ENCODE measurements around the gene EMILIN2.
"Not testable (repeated sequence)": the region's sequence is repeated elsewhere in the genome, so short reads cannot be mapped to it uniquely, and the experiment has no call there.

Gene EMILIN2

DNA sequence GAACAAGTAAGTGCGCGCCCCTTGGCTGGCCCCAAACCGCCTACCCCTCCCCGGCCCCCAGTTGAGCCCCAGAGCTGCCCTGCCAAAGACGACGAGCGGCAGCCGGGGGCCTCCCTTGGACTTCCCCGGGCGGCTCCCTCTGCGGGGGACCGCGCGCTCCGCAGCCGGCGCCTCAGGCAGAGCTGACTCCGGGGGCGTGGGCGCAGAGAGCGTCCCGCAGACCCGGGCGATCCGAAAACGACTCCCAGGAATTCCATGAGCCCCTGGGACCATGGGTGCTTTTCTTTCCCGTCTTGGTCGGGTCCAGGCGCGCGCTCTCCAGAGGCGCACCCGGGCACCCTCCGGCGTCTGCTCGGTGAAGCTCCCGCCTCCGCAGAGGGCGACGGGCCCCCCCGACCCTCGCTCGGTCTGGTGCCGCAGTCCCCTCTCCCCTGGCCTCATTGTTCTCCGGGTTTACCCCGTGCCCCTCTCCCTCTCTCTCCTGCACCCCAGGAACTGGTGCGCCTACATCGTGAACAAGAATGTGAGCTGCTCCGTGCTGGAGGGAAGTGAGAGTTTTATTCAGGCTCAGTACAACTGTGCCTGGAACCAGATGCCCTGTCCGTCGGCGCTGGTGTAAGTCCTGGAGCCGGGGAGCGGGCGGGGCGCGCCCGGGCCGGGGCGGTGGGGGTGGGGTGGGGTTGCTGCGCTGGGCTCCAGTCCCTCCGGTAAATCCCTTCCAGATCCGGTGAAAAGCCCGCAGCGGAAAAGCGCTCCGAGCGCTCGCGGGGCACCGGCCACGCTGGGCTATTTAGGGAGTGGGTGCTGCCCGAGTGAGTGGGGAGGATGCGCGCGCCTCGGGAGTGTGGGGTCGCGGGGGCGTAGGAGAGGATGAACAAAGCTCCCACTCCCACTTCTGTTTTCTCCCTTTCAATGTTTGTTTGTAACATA is 776 bp downstream of the EMILIN2 start:
- DNase-seq, result no peak

DNA sequence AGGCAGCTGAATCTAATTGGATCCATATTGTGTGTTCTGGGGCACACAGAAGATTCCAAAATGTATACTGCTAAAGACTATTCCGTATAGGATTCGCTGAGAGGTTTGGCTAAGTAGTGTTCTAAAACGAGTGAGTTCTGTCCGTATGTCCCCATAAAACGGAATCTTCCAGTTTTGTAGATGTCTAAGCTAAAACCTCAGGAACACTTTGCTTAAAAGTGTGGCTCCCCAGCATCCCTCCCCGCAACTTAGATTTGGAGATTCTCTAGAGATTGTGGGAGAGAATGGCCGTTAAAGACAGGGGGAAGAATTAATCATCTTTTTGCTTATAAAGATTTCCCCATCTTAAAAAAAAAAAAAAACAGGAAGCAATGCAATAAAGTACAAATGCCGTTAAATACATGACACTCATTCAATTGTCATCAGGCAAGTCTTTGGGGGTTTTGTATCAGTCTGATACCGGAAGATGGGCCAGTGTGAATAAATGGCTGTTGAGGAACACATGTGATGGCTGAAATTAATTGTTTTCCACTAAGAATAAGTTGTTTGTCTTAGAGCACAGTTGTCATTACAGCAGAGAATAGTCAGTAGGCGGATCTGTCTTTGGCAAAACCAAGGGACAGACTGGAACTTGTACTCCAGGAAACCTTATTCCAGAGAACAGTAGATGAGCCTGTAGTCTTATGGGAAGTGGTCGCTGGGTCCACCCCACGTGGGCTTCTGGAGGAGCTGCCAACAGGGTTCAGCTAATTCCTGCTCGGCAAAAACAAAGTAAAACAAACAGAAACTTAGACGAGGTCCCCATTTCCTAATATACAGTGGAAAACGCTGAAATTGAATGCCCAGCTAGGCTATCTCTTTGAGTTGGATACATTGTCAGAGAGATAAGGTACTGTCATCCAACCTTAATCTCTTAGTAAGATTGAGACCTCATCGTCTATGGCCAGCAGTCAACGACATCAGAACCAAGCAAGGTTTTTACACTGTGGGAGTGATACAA is 1.7 kb downstream of the EMILIN2 start:
- no peak for DNase-seq

DNA sequence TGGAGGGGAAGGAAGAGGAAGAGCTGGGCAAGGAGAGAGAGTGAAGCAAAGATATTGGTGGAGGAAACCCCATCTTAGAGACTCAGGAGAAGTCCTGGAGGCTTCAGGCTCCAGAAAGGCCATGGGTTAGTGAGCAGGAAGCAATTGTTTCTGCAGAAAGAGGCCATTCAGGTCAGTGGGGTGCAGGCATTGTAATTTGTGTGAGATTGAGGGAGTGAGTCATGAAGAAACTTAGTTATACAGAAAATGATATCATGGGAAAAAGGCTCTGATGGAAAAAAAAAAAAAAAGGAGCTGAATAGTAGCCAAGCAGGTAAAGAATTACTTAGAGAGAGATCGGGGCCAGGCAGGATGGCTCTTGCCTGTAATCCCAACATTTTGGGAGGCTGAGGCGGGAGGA is 4.0 kb downstream of the EMILIN2 start:
- DNase-seq, result no peak

DNA sequence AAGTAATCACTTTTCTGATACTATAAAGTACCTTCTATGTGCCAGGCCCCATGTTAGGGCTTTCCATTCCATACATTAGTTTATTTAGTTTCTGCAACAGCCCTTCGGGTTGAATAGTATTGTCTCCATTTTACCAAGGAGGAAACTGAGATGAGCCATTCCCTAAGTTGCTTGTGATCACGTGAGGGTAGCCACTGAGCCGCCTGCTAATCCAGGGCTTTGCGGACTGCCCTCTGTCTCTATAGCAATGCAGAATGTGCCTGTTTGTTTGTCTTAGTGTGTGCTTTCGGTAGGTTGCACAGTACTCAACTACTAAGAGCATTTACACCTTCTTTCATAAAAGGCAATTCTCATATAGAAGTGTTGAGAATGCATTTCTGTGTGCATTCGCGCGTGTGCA is 5.0 kb downstream of the EMILIN2 start:
- no peak for DNase-seq

DNA sequence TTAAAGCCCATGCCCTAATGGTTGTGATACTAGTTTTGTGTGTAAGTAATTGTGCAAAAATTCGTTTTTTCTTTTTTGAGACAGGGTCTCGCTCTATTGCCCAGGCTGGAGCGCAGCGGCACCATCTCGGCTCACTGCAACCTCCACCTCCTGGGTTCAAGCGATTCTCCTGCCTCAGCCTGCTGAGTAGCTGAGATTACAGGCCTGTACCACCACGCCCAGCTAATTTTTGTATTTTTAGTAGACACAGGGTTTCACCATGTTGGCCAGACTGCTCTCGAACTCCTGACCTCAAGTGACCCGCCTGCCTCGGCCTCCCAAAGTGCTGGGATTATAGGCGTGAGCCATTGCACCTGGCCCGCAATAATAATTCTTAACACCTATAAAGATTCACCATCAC is 5.7 kb downstream of the EMILIN2 start:
- DNase-seq, result not testable (repeated sequence)

DNA sequence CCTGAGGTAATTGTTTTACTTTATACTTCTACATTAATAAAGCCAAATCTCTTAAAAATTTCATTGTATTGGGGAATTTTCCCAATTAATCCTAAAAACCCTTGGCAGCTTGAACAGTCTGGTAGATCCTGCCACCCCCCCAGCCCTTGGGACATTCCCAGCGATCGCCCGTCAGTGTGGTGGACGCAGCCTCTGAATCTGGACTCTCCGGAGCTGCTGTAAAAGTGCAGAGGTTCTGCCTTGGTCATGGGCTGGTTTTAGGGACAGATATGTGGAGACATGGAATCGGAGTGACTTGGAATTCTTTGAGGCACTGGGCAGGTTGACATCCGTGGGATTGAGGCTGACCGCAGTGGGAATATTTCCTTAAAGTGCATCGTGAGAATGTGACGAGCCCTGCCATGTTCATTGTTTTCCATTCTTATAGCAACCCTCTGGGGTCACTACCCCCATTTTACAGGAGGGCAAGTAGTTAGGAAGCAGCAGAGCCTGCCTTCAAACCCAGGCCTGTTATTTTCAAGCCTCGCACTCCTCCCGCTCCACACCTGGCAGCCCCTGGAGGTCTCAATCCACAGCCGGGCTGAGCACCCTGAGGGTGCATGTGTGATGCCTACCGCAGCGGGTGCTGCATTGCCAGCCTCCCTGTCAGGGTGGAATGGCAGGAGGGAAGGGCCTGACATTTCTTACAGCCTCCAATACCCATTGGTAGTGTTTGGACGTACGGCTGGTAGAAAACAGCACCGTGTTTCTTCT is 6.5 kb downstream of the EMILIN2 start:
- DNase-seq, result no peak

DNA sequence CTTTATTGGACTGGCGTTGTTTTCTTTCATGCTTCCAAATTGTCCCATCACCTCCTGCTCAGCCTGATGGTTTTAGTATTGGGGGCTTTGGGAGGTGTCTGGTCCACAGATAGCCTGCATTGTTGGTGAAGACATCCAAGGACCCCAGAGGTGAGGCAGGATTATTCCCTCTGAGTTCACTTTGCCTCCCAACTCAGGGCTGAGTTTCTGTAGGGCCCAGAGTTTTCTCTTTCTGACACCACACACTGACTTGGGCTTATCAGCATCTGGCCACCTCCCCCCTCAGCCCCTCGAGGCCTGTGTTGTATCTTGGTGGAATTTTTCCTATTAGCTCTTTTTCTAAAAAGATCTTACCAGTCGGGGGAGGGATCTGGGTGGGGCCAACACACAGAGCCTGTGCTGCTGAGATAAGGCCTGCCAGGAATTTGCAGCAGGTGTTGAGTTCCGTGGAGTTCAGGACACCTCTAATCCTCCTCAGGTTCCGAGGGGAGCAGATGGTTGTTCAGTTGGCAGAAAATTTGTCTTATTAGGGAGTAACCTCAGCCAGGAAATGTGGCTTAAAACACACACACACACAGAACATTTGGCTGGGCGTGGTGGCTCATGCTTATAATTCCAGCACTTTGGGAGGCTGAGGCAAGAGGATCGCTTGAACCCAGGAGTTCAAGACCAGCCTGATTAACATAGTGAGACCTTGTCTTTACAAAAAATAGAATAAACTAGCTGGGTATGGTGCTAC is 7.3 kb downstream of the EMILIN2 start:
- DNase-seq, result no peak

DNA sequence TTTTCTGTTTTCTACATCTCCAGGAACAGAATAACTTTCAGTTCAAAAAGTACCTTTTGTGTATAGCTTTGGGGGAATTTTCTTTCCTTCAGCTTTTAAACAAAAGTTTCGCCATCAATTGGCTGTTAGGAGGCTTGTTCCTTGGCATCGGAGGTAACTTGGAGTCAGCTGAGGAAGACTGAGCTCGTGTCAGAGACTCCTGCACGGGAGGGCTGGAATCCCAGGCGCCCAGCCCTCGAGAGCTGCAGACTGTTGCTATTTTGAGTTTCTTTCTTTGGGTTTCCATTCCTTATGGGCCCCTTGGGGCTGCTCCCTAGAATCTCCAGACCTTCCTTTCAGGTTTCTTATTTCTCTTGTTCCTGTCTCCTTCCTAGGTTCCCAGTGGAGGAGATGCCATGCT is 8.1 kb downstream of the EMILIN2 start:
- no peak for DNase-seq

DNA sequence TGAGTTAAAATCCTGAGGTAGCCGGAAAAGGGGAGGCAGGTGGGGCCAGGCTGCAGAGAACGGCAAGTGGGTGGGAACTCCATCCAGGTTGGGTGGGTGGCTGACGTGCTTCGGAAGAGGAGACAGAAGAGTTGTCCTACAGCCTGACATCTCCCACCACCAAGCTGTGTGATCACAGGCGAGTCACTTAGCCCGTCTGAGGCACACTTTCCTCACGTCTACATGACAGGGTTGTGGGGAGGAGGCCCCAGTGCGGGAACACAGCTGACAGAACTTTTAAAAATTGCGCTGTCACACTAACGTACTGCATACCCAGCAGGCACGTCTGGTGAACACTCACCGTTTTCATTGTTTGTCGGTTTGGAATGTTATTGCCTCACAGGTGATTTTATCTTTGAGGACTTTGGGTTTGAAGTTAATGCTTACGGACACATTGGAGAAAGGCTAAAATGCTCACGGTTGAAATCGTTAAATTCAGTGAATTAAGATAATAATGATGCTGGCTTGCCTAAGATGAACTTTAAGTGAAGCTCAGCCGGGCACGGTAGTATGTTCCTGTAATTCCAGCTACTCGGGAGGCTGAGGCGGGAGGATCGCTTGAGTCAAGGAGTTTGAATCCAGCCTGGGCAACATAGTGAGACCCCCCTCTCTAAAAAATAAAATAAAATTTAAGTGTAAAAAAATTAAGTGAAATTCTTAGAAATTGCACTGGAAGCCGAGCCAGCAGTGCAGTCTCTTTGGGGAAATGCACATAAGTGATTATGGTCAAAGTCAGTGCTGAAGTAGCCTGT is 8.9 kb downstream of the EMILIN2 start:
- DNase-seq, result no peak

DNA sequence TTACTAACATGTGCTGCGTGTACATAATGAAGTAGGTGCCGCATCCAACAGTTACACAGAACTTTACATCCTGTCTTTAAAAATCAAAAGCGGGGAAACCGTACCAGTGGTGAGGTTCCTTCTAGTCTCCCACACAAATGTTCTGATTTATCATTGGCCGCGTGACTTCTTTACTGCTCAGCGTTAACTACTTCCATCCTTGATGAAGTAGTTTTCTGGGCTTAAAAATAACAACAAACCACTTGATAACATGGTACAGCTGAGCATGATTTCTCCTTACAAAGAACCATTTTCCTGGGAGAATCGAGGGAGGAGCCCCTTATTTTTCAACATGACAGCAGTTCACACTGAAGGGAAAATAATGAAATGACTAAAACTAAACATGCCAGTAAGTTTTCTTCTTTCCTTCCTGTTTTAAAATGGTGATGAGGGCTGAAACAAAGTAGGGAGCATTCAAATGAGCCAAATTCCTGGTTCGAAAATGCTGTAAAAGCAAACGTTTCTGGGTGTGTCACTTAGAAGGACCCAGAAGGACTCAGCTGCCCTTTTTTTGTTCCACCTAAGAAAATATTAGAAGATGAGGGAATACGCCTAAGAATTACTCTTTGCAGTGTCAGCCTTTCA is 9.9 kb downstream of the EMILIN2 start:
- no peak for DNase-seq

DNA sequence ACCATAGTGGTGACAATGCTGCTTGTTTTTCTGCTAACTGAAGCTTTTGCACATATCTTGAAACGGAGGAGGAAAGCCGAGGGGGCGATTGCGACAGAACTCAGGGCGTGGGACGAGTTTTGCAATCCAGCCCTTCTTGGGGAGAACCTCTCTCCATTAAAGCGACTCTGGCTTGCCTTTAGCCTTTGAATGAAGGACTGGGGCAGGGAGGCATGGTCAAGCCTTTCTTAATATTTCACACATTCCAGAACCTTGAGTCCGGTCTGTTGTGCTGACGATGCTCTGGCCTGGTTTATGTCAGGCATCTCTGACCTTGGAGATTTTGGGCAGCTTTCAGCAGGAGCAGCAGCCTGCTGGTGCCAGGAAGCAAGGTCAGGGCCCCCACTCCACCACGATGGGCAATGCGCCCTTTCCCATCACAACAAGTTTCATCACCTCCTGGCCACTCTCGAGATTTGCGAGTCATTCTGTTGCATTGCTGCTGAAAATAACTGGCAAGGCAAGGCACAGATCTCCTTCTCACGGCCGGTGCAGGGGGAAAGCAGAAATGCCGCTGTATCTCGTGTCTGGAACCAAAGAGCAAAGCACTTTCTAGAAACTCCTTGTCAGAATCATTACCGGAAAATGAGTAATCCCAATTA is 10.8 kb downstream of the EMILIN2 start:
- no peak for DNase-seq

DNA sequence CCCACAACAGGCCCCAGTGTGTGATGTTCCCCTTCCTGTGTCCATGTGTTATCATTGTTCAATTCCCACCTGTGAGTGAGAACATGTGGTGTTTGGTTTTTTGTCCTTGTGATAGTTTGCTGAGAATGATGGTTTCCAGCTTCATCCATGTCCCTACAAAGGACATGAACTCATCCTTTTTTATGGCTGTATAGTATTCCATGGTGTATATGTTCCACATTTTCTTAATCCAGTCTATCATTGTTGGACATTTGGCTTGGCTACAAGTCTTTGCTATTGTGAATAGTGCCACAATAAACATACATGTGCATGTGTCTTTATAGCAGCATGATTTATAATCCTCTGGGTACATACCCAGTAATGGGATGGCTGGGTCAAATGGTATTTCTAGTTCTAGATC is 13.6 kb downstream of the EMILIN2 start:
- not testable (repeated sequence) for DNase-seq

DNA sequence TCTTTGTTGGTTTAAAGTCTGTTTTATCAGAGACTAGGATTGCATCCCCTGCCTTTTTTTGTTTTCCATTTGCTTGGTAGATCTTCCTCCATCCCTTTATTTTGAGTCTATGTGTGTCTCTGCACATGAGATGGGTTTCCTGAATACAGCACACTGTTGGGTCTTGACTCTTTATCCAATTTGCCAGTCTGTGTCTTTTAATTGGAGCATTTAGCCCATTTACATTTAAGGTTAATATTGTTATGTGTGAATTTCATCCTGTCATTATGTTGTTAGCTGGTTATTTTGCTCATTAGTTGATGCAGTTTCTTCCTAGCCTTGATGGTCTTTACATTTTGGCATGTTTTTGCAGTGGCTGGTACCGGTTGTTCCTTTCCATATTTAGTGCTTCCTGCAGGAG is 17.2 kb downstream of the EMILIN2 start:
- not testable (repeated sequence) for DNase-seq

DNA sequence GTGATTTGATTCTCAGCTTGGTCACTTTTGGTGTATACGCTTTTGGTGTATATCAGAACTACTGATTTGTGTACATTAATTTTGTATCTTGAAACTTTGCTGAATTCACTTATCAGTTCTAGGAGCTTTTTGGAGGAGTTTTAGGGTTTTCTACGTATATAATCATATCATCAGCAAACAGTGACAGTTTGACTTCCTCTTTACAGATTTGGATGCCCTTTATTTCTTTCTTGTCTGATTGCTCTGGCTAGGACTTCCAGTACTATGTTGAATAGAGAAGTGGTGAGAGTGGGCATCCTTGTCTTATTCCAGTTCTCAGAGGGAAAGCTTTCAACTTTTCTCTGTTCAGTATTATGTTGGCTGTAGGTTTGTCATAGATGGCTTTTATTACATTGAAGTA is 19.7 kb downstream of the EMILIN2 start:
- not testable (repeated sequence) for DNase-seq

DNA sequence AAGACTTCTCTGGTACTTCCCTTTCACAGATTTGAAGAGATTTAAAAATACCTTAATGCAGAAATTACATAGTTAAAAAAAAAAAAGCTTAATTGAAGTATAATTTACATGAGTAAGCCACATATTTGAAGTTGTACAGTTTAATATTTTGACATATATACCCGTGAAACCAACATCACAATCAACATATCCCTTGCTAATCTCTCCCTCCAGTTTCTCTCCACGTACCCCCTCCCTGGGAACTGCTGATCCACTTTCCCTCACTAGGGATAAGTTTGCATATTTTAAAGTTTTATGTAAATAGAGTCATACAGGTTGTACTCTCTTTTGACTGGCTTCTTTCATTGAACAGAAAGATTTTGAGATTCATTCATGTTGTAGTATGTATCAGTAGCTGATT is 22.4 kb downstream of the EMILIN2 start:
- DNase-seq, result no peak

DNA sequence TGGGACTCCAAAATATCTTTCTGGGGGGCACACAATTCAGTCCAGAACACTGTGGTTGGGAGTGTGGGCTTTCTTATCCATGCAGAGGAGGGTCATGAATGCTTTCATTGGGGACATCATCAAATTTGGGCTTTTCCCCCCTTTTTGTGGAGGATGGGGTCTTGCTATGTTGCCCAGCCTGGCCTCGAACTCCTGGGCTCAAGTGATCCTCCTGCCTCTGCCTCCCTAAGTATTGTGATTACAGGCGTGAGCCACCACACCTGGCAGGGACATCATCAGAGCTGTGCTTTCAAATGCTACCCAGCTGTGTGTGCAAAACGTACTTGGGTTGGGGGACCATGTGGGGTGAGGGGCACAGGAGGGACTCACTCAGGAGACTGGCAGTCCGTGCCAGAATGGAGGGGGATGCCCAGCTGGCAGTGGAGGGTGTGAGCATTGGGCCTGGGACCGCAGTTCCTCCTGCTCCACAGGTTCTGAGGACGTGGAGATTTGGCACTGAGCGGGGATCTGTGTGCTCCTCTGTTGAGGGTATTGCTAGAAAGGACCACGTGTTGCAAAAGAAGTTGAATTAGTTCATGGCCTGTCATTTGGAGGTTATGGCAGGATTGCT is 24.4 kb downstream of the EMILIN2 start:
- no peak for DNase-seq

DNA sequence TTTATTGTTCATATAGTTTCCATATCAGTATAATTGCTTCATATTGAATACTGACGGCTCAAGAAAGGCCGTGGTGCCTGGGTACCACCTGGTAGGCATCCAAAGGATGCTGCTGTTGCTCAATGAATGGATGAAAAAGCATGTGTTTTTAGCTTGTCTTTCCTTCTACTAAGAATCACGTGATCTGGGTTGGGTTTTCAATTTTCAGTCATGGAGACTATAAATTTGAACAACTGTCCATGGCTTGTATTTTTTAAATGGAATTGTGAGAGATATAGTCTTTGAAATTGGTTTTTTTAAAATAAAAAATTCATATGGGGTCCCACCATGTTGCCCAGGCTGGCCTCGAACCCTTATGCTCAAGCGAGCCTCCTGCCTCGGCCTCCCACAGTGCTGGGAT is 25.3 kb downstream of the EMILIN2 start:
- no peak for DNase-seq

DNA sequence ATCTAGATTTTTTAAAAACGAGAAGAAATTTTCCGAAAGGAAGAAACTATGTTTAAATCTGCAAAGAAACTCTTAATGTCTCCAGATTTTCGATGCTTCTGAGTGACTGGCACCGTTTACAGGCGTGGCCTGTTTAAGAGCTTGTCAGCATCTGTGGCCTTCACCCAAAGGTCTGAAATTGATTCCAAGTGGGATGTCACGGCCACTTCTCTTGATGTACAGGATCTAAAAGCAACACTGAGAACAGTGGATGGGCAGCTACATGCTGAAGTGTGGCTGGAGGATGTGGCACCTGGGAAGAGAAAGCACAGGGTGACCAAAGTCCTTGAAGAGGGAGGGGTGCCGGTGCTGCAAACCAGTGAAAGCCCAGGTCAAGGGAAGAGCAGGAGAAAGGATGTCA is 28.0 kb downstream of the EMILIN2 start:
- no peak for DNase-seq

DNA sequence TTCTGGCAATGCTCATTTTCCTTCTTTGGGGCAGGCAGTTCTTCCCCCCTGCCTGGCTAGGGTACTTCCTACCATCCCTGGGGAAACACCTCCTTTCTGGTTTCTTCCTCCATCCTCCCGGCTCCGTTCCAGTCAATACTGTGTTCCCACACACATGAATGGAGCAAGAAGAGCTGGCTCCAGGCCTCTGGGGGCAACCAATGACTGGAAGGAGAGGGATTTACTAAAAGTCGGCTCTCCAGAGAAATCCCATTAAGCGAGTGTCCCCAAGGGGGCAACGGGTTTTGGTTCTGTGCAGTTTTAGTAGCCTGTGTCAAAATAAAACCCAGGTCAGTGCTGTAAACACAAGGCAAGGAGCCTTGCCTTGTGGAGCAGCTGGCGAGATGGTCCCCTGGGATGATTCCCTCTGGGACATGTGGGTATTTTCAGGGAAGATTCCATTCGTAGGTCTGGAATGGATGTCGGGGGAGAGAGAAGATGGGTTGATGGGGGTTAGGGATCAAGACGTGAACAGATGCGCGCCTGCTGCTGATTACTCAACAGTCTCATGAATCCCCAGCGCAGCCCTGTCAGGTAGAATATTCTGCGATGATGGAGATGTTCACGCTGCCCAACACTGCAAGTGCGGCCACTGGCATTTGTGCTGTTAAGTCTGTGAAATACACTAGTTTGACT is 32.0 kb downstream of the EMILIN2 start:
- DNase-seq, result no peak
